SU-DHL-6 (cell line): ENCODE results near the gene FGF19.

Experiments used
- H2AFZ ChIP-seq: fragments of 200-600 bp; sonication (generic); 2 replicates; pipeline ENCODE4 v1.6.1; 2014; ENCODE audit warnings: low read depth, mild to moderate bottlenecking, moderate library complexity, mixed read lengths, antibody characterized with exemption, low read length; ENCODE audit not compliant: severe bottlenecking
- H3F3A ChIP-seq: fragments of 200-600 bp; shearing (Covaris generic); 2 replicates; pipeline ENCODE4 v1.6.0; 2016; ENCODE audit warnings: antibody characterized with exemption, mild to moderate bottlenecking; ENCODE audit not compliant: insufficient read depth
- H3K27ac ChIP-seq: fragments of 200-600 bp; sonication (generic); 2 replicates; pipeline ENCODE4 v1.5.1; 2016; ENCODE audit warnings: low read depth, mild to moderate bottlenecking, low read length, moderate library complexity, mixed read lengths
- H3K27me3 ChIP-seq: fragments of 200-600 bp; sonication (generic), shearing (Covaris generic); 2 replicates; pipeline ENCODE4 v1.6.0; 2014; ENCODE audit warnings: mild to moderate bottlenecking, low read length
- H3K36me3 ChIP-seq: fragments of 200-600 bp; sonication (generic); 2 replicates; pipeline ENCODE4 v1.6.1; 2014; ENCODE audit warnings: mild to moderate bottlenecking, low read length, mixed read lengths
- H3K4me2 ChIP-seq: fragments of 300-600, 200-600 bp; shearing (Covaris generic), sonication (generic); 2 replicates; pipeline ENCODE4 v1.6.0; 2014; ENCODE audit warnings: low read length, low read depth, mild to moderate bottlenecking; ENCODE audit not compliant: poor library complexity, severe bottlenecking
- H3K4me3 ChIP-seq: fragments of 200-600 bp; sonication (generic); 2 replicates; pipeline ENCODE4 v1.5.1; 2014; ENCODE audit warnings: antibody characterized with exemption, low read length, mild to moderate bottlenecking, mixed read lengths; ENCODE audit not compliant: insufficient read depth, poor library complexity, severe bottlenecking
- H3K79me2 ChIP-seq: fragments of 200-600 bp; sonication (generic); 2 replicates; pipeline ENCODE4 v1.6.1; 2014; ENCODE audit warnings: mild to moderate bottlenecking, low read length, moderate library complexity; ENCODE audit not compliant: insufficient read depth
- H3K9ac ChIP-seq: fragments of 200-600 bp; sonication (generic); 2 replicates; pipeline ENCODE4 v1.7.0; 2014; ENCODE audit warnings: mild to moderate bottlenecking, low read length
- H3K9me2 ChIP-seq: fragments of 200-600 bp; sonication (generic); replicated peaks from 2 replicates; pipeline ENCODE4 v1.6.1; 2014; ENCODE audit warnings: low read length; ENCODE audit not compliant: insufficient read depth
- H3K9me3 ChIP-seq: fragments of 200-600 bp; sonication (generic); 2 replicates; pipeline ENCODE4 v1.6.1; 2014; ENCODE audit warnings: low read length, mixed read lengths; ENCODE audit not compliant: insufficient read depth
- H4K20me1 ChIP-seq: fragments of 200-600 bp; sonication (generic); 2 replicates; pipeline ENCODE4 v1.6.1; 2014; ENCODE audit warnings: low read depth, mild to moderate bottlenecking, antibody characterized with exemption, low read length, moderate library complexity, mixed read lengths
- EZH2phosphoT487 ChIP-seq: fragments of 200-600 bp; sonication (generic), shearing (Covaris generic); conservative IDR thresholded peaks from 2 replicates; pipeline ENCODE4 v1.6.1; 2018; ENCODE audit warnings: mild to moderate bottlenecking, antibody characterized with exemption, low read length, moderate library complexity, mixed read lengths
- TF ChIP-seq, protein P1 (sequence below): fragments of 200-600 bp; sonication (generic); IDR thresholded peaks from one replicate; pipeline ENCODE4 v1.5.1; 2017; ENCODE audit warnings: antibody characterized with exemption, mild to moderate bottlenecking, low read length, moderate library complexity; ENCODE audit not compliant: insufficient read depth, poor library complexity, severe bottlenecking

FGF19 gene

DNA sequence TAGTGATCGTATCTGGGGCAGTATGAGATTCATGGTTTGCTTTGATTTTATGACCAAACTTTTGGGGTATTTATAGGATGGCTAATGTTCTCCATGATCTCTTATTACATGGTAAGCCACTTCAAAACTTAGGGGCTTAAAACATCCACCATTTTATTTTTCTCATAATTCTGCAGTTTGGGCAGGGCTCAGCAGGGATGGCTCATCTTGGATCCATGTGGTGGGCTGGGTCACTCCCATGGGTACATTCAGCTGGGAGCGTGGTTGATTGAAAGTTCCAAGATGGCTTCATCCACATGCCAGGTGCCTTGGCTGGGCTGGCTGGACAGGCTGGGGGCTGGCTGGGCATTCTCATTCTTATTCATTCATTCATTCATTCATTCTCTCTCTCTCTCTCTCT is 30.5 kb upstream of the FGF19 start:
- TF ChIP-seq, protein P1, sequence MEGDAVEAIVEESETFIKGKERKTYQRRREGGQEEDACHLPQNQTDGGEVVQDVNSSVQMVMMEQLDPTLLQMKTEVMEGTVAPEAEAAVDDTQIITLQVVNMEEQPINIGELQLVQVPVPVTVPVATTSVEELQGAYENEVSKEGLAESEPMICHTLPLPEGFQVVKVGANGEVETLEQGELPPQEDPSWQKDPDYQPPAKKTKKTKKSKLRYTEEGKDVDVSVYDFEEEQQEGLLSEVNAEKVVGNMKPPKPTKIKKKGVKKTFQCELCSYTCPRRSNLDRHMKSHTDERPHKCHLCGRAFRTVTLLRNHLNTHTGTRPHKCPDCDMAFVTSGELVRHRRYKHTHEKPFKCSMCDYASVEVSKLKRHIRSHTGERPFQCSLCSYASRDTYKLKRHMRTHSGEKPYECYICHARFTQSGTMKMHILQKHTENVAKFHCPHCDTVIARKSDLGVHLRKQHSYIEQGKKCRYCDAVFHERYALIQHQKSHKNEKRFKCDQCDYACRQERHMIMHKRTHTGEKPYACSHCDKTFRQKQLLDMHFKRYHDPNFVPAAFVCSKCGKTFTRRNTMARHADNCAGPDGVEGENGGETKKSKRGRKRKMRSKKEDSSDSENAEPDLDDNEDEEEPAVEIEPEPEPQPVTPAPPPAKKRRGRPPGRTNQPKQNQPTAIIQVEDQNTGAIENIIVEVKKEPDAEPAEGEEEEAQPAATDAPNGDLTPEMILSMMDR = no peak
- no peak for TF ChIP-seq EZH2phosphoT487
- H3K79me2 ChIP-seq = no peaks in the 10 kb centered on the region
- no peak overlapping the region for H3K4me2 ChIP-seq
- no peak overlapping the region for H2AFZ ChIP-seq
- no peaks in the 10 kb centered on the region for H3K36me3 ChIP-seq
- H4K20me1 ChIP-seq = no peaks in the 10 kb centered on the region
- H3F3A ChIP-seq = no peaks in the 10 kb centered on the region
- H3K27me3 ChIP-seq = no peaks in the 10 kb centered on the region
- no peak overlapping the region for H3K9ac ChIP-seq
- H3K9me3 ChIP-seq = no peaks in the 10 kb centered on the region
- H3K27ac ChIP-seq = no peak overlapping the region
- H3K9me2 ChIP-seq = no peaks in the 10 kb centered on the region
- no peak overlapping the region for H3K4me3 ChIP-seq

DNA sequence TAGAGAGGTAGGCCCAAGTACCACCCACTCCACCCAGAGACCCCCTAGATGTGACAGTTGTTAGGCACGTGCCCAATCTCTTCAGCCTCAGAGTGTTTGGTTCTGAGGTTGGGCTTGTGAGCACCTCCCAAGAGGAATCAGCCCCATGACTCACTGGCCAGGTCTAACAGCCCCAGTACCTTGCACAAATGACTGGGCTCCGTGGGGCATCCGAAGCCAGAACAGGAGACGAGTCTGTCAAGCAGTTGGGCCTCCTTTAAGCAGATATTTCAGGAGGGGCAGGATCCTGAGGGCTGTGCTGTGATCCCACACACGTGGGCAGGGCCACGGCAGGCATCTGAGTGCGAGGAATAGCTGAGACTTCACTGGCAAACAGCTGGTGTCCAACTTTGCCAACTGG is 29.1 kb upstream of the FGF19 start:
- H3F3A ChIP-seq = no peaks in the 10 kb centered on the region
- H3K4me2 ChIP-seq = no peak overlapping the region
- TF ChIP-seq, protein P1 = no peak
- TF ChIP-seq EZH2phosphoT487 = no peak
- no peaks in the 10 kb centered on the region for H3K79me2 ChIP-seq
- no peak overlapping the region for H3K4me3 ChIP-seq
- no peaks in the 10 kb centered on the region for H3K9me3 ChIP-seq
- no peak overlapping the region for H3K9ac ChIP-seq
- no peaks in the 10 kb centered on the region for H4K20me1 ChIP-seq
- no peaks in the 10 kb centered on the region for H3K36me3 ChIP-seq
- no peaks in the 10 kb centered on the region for H3K27me3 ChIP-seq
- H2AFZ ChIP-seq = no peak overlapping the region
- H3K9me2 ChIP-seq = no peaks in the 10 kb centered on the region
- H3K27ac ChIP-seq = no peak overlapping the region

DNA sequence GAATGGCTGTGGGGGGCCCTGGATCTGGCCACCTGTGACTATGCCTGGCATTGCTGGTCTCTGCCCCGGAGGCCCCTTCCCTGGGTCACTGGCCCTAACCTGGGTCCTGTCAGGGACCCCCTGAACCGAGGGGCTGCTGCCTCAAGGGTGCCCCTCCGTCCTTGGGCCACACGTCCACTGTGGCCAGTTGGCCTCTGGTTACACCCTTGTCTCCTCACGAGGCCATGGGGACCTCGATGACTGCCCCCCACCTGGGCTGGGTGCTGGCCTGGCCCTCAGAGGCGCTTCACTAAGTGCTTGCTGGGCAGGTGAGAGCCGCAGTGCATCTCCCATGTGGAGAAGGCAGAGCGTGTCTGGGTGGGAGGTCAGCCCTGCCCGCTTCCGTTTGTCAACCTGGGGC is 27.3 kb upstream of the FGF19 start:
- Histone ChIP-seq H3K4me2 (no peak overlapping the region), H3F3A (no peaks in the 10 kb centered on the region)

More for the DNA sequence above, 27.3 kb upstream of the FGF19 start:
- H3K9me2 ChIP-seq = no peaks in the 10 kb centered on the region
- no peak overlapping the region for H3K4me3 ChIP-seq
- H2AFZ ChIP-seq = no peak overlapping the region
- no peaks in the 10 kb centered on the region for H3K36me3 ChIP-seq
- no peaks in the 10 kb centered on the region for H3K27me3 ChIP-seq
- TF ChIP-seq EZH2phosphoT487 = no peak
- TF ChIP-seq, protein P1 = no peak
- no peaks in the 10 kb centered on the region for H3K79me2 ChIP-seq
- H4K20me1 ChIP-seq = no peaks in the 10 kb centered on the region
- H3K9ac ChIP-seq = no peak overlapping the region
- H3K27ac ChIP-seq = no peak overlapping the region
- no peaks in the 10 kb centered on the region for H3K9me3 ChIP-seq
